Measurements from ENCODE around the gene ST6GALNAC3. TPM values are rescaled to one million over a fixed set of nuclear protein-coding genes. Genes with fewer than 3 reads are reported as not detected.

Gene ST6GALNAC3
- total RNA-seq, 1 donor from 2014 or later: 0.26 TPM

- H3K4me3 ChIP-seq (ENCODE audit: low read depth, low read length): no peak overlapping the region
- DNase-seq (ENCODE audit: low read depth) (no peak), FAIRE-seq (no peak)
- H3K27me3 ChIP-seq (ENCODE audit: control insufficient read depth, insufficient read depth, low read length): no peaks in the 10 kb centered on the region
- TF ChIP-seq, protein P1, sequence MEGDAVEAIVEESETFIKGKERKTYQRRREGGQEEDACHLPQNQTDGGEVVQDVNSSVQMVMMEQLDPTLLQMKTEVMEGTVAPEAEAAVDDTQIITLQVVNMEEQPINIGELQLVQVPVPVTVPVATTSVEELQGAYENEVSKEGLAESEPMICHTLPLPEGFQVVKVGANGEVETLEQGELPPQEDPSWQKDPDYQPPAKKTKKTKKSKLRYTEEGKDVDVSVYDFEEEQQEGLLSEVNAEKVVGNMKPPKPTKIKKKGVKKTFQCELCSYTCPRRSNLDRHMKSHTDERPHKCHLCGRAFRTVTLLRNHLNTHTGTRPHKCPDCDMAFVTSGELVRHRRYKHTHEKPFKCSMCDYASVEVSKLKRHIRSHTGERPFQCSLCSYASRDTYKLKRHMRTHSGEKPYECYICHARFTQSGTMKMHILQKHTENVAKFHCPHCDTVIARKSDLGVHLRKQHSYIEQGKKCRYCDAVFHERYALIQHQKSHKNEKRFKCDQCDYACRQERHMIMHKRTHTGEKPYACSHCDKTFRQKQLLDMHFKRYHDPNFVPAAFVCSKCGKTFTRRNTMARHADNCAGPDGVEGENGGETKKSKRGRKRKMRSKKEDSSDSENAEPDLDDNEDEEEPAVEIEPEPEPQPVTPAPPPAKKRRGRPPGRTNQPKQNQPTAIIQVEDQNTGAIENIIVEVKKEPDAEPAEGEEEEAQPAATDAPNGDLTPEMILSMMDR (IDR thresholded peaks at IDR 0.05; ENCODE audit: insufficient read depth, low read length, severe bottlenecking): no peak
- H3K36me3 ChIP-seq (ENCODE audit: control insufficient read depth, insufficient read depth, low read length): no peaks in the 10 kb centered on the region
Measured at GRCh38 chr1:76170513-76170912, 96.0 kb downstream of the ST6GALNAC3 start.

DNA sequence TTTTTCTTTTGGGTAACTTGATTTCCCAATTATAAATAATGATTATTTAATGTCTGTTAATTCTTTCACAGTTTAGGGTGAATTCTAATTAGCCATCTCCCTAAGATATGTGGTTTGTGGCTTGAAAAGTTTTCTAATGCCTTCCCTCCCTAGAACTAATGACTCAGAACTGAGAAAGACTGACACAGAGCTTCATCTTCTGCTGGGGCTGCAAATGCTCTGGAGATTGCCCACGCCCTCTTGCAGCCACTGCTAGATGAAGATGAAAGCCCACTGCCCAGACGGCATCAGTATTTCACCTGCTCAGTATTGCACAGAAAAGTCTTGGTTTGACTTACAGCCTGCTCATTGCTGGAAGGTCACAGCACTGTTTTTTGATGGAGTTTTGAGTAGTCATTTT lies 101.5 kb downstream of the ST6GALNAC3 start:
- no peak for FAIRE-seq

DNA sequence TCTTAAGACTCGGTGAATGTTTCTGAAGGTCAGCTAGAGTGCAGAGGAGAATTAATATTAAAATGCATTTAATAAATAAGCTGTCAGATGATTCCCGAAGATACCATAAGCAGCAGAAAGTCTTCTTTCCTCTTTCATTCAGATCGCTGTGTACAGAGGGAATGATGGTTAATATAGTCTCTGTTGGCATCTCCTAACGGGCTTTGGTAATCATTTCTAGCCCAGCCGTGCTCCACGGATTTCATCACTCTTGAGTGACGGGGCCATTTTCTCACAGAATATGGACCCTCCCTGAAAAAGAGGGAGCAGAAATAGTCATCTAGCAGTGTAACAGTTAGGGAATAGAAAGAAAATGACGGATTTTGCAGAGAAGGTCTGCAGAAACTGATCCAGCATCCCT lies 103.1 kb downstream of the ST6GALNAC3 start:
- no peak for FAIRE-seq
- TF ChIP-seq, protein P1 (IDR thresholded peaks at IDR 0.05; ENCODE audit: insufficient read depth, low read length, severe bottlenecking): no peak
- no peak for DNase-seq (ENCODE audit: low read depth)
- Histone ChIP-seq H3K4me3 (ENCODE audit: low read depth, low read length) (no peak overlapping the region), H3K36me3 (ENCODE audit: control insufficient read depth, insufficient read depth, low read length) (no peaks in the 10 kb centered on the region), H3K27me3 (ENCODE audit: control insufficient read depth, insufficient read depth, low read length) (no peaks in the 10 kb centered on the region)

More for the DNA sequence above, 101.5 kb downstream of the ST6GALNAC3 start:
- DNase-seq (ENCODE audit: low read depth): no peak
- Histone ChIP-seq H3K36me3 (ENCODE audit: control insufficient read depth, insufficient read depth, low read length) (no peaks in the 10 kb centered on the region), H3K4me3 (ENCODE audit: low read depth, low read length) (no peak overlapping the region), H3K27me3 (ENCODE audit: control insufficient read depth, insufficient read depth, low read length) (no peaks in the 10 kb centered on the region)
- TF ChIP-seq, protein P1 (IDR thresholded peaks at IDR 0.05; ENCODE audit: insufficient read depth, low read length, severe bottlenecking): no peak

- no peak overlapping the region for H3K4me3 ChIP-seq (ENCODE audit: low read depth, low read length)
- TF ChIP-seq, protein P1 (IDR thresholded peaks at IDR 0.05; ENCODE audit: insufficient read depth, low read length, severe bottlenecking): no peak
- no peaks in the 10 kb centered on the region for H3K27me3 ChIP-seq (ENCODE audit: control insufficient read depth, insufficient read depth, low read length)
- FAIRE-seq (no peak), DNase-seq (ENCODE audit: low read depth) (no peak)
- H3K36me3 ChIP-seq (ENCODE audit: control insufficient read depth, insufficient read depth, low read length): no peaks in the 10 kb centered on the region
Measured at GRCh38 chr1:76179219-76179698, 104.7 kb downstream of the ST6GALNAC3 start.

- DNase-seq (ENCODE audit: low read depth) (no peak), FAIRE-seq (no peak)
- Histone ChIP-seq H3K4me3 (ENCODE audit: low read depth, low read length) (no peak overlapping the region), H3K36me3 (ENCODE audit: control insufficient read depth, insufficient read depth, low read length) (no peaks in the 10 kb centered on the region), H3K27me3 (ENCODE audit: control insufficient read depth, insufficient read depth, low read length) (no peaks in the 10 kb centered on the region)
- TF ChIP-seq, protein P1 (IDR thresholded peaks at IDR 0.05; ENCODE audit: insufficient read depth, low read length, severe bottlenecking): no peak
Measured at GRCh38 chr1:76185207-76185606, 110.7 kb downstream of the ST6GALNAC3 start.

- no peak for DNase-seq (ENCODE audit: low read depth)
- no peak overlapping the region for H3K4me3 ChIP-seq (ENCODE audit: low read depth, low read length)
- no peak for FAIRE-seq
Measured at GRCh38 chr1:76186554-76187170, 112.1 kb downstream of the ST6GALNAC3 start.

More at GRCh38 chr1:76186554-76187170, 112.1 kb downstream of the ST6GALNAC3 start:
- TF ChIP-seq, protein P1 (IDR thresholded peaks at IDR 0.05; ENCODE audit: insufficient read depth, low read length, severe bottlenecking): no peak
- H3K27me3 ChIP-seq (ENCODE audit: control insufficient read depth, insufficient read depth, low read length): no peaks in the 10 kb centered on the region
- no peaks in the 10 kb centered on the region for H3K36me3 ChIP-seq (ENCODE audit: control insufficient read depth, insufficient read depth, low read length)

Data from bronchial epithelial cell (primary cell).